ENCODE results near the gene GPR21. TPM values are rescaled to one million over a fixed set of nuclear protein-coding genes. Genes with fewer than 3 reads are reported as not detected.

GPR21 gene
- total RNA-seq, 1 experiment from 2014 or later = 3.7 TPM

DNA sequence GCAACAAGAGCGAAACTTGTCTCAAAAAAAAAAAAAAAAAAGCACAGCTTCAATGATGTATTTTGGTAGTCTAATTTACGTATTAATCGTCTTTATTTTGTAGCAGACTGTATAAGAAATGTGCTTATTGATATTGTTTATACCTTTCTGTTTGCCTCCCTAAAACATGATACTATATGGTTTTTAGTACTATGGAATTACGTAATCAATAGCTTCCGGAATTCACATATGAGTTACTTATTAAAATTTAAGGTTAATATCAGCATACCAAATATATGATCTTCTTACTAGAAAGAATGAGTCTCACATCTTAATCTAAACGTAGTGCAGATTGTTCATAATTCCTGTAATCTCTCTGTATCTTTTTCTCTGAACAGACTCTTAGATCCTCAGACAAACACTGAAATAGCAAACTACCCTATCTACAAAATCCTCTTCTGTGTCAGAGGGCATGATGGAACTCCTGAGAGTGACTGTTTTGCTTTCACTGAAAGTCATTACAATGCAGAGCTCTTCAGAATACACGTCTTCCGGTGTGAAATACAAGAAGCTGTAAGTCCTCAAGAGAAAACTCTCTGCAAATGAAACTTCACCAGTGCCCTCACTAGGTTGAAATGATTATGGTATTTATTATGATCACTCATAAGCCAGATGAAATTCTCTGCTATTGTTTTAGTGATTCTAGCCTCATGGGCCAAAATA lies 44.4 kb upstream of the GPR21 start:
- intact Hi-C loops (cut with micrococcal nuclease; ENCODE audit: unreplicated experiment) = no loop called here
- BruUV-seq (replicated peaks) = no TSS peak

DNA sequence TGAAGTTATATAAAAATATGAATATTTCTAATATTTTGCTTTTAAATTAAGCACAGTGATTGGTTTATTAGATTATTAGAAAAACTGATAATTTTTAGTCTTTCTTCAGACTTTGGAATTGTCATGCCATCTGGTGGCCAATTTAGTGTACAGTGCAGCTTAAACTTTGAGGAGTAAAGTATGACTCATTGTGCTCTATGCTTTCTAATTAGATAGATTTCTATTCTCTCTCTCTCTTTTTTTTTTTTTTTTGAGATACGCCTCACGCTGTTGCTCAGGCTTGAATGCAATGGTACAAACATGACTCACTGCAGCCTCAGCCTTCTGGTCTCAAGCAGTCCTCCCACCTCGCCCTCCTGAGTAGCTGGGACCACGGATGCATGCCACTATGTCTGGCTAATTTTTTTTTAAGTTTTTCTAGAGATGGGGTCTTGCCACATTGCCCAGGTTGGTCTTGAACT lies 42.1 kb upstream of the GPR21 start:
- Histone ChIP-seq H3K79me2 (ENCODE audit: low read depth) (peaks cover 8% of the 10 kb centered on the region; the same call in 1 of the 2 replicates), H3K4me2 (no peak overlapping the region)
- intact Hi-C loops (cut with micrococcal nuclease; ENCODE audit: unreplicated experiment) = loop anchor here (1.0 to 5.0 kb wide), 4 partner anchors 59 to 526 kb away; partner anchors contain the start of genes RC3H2, ZBTB26 and ZBTB6

More for the DNA sequence above, 44.4 kb upstream of the GPR21 start:
- Histone ChIP-seq H3K9me2 (ENCODE audit: insufficient read depth) (no peaks in the 10 kb centered on the region), H3K4me3 (no peak overlapping the region), H3F3A (ENCODE audit: insufficient read depth, low read depth) (peaks cover 37% of the 10 kb centered on the region), H4K20me1 (ENCODE audit: insufficient read depth) (peaks cover 36% of the 10 kb centered on the region), H3K4me1 (replicated peaks; ENCODE audit: insufficient read depth) (no peaks in the 10 kb centered on the region), H2AFZ (no peak overlapping the region), H3K9me3 (ENCODE audit: insufficient read depth, low read depth) (no peaks in the 10 kb centered on the region), H3K27me3 (ENCODE audit: insufficient read depth, low read depth) (no peaks in the 10 kb centered on the region), H3K4me2 (no peak overlapping the region), H3K27ac (no peak overlapping the region), H3K79me2 (ENCODE audit: low read depth) (peaks cover 8% of the 10 kb centered on the region; the same call in 1 of the 2 replicates), H3K36me3 (ENCODE audit: low read depth) (peaks cover 31% of the 10 kb centered on the region)
- ChIA-PET CTCF (interaction anchor here (0.6 kb wide), 1 partner anchor 102 kb away, joined by 3 read pairs; no protein-coding TSS in a partner anchor), POLR2A (ENCODE audit: unreplicated experiment) (no interaction called here)
- DNase-seq = no peak
- TF ChIP-seq EZH2 (IDR thresholded peaks at IDR 0.05; ENCODE audit: low read depth) = no peak
- TF ChIP-seq, protein P1, sequence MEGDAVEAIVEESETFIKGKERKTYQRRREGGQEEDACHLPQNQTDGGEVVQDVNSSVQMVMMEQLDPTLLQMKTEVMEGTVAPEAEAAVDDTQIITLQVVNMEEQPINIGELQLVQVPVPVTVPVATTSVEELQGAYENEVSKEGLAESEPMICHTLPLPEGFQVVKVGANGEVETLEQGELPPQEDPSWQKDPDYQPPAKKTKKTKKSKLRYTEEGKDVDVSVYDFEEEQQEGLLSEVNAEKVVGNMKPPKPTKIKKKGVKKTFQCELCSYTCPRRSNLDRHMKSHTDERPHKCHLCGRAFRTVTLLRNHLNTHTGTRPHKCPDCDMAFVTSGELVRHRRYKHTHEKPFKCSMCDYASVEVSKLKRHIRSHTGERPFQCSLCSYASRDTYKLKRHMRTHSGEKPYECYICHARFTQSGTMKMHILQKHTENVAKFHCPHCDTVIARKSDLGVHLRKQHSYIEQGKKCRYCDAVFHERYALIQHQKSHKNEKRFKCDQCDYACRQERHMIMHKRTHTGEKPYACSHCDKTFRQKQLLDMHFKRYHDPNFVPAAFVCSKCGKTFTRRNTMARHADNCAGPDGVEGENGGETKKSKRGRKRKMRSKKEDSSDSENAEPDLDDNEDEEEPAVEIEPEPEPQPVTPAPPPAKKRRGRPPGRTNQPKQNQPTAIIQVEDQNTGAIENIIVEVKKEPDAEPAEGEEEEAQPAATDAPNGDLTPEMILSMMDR (conservative IDR thresholded peaks at IDR 0.05) = no peak

DNA sequence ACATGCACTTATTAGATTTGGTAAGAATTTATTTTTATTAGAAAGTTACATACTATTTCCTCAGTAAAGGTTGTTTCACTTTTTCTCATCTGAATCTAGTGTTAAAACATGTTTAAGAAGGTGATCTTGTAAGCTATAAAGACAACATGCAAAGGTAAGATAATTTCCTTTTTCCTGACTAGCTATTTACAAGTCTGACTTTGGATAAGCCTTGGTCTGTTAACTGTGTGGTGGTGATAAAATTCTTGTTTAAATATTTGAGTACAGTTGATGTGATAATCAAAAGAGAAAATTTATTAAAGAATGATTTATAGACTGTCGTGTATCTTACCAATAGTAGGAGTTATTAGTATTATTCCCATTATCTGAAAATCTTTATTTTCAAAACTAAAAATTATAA lies 36.9 kb upstream of the GPR21 start:
- DNase-seq = no peak
- Histone ChIP-seq H3K27me3 (ENCODE audit: insufficient read depth, low read depth) (no peaks in the 10 kb centered on the region), H3K9me3 (ENCODE audit: insufficient read depth, low read depth) (no peaks in the 10 kb centered on the region), H3F3A (ENCODE audit: insufficient read depth, low read depth) (peaks cover 18% of the 10 kb centered on the region), H3K9me2 (ENCODE audit: insufficient read depth) (no peaks in the 10 kb centered on the region), H2AFZ (no peak overlapping the region), H3K79me2 (ENCODE audit: low read depth) (peaks cover 7% of the 10 kb centered on the region; the same call in 1 of the 2 replicates), H3K36me3 (ENCODE audit: low read depth) (peaks cover 41% of the 10 kb centered on the region), H3K4me3 (no peak overlapping the region), H3K27ac (no peak overlapping the region), H3K4me1 (replicated peaks; ENCODE audit: insufficient read depth) (no peaks in the 10 kb centered on the region), H3K4me2 (no peak overlapping the region), H4K20me1 (ENCODE audit: insufficient read depth) (peaks cover 19% of the 10 kb centered on the region)
- ChIA-PET CTCF (no interaction called here), POLR2A (ENCODE audit: unreplicated experiment) (no interaction called here)
- BruUV-seq (replicated peaks) = no TSS peak
- intact Hi-C loops (cut with micrococcal nuclease; ENCODE audit: unreplicated experiment) = no loop called here
- TF ChIP-seq EZH2 (IDR thresholded peaks at IDR 0.05; ENCODE audit: low read depth) = no peak
- TF ChIP-seq, protein P1 (conservative IDR thresholded peaks at IDR 0.05) = no peak

More for the DNA sequence above, 42.1 kb upstream of the GPR21 start:
- Histone ChIP-seq H3K27ac (no peak overlapping the region), H3K9me2 (ENCODE audit: insufficient read depth) (no peaks in the 10 kb centered on the region), H2AFZ (no peak overlapping the region), H3K4me3 (no peak overlapping the region), H4K20me1 (ENCODE audit: insufficient read depth) (peaks cover 31% of the 10 kb centered on the region), H3F3A (ENCODE audit: insufficient read depth, low read depth) (peaks cover 45% of the 10 kb centered on the region), H3K4me1 (replicated peaks; ENCODE audit: insufficient read depth) (no peaks in the 10 kb centered on the region), H3K36me3 (ENCODE audit: low read depth) (peaks cover 23% of the 10 kb centered on the region), H3K9me3 (ENCODE audit: insufficient read depth, low read depth) (no peaks in the 10 kb centered on the region), H3K27me3 (ENCODE audit: insufficient read depth, low read depth) (no peaks in the 10 kb centered on the region)
- POLR2A ChIA-PET (ENCODE audit: unreplicated experiment) = interaction anchor here (0.5 to 1.2 kb wide), 6 partner anchors 10 to 448 kb away, joined by 5 to 21 read pairs (median 8); partner anchors contain the start of genes RC3H2 and ZBTB6
- CTCF ChIA-PET = interaction anchor here (0.6 to 1.2 kb wide), 9 partner anchors 16 to 1393 kb away, joined by 3 to 11 read pairs (median 5); partner anchors contain the start of gene ZBTB6
- DNase-seq = peak; percentile 29 to 80
- TF ChIP-seq, protein P1 (conservative IDR thresholded peaks at IDR 0.05) = peak; percentile 82
- no peak for TF ChIP-seq EZH2 (IDR thresholded peaks at IDR 0.05; ENCODE audit: low read depth)
- BruUV-seq (replicated peaks) = no TSS peak

All from PC-9 (cell line).